OCI-LY7 (cell line): ENCODE data around the gene LRGUK. TPM values are rescaled to one million over a fixed set of nuclear protein-coding genes. Genes with fewer than 3 reads are reported as not detected.

ENCODE experiments used
- BruUV-seq: library from RNA; stranded (reverse); fragments of 400-500 nt; replicated peaks from 2 replicates; lab custom pipeline; 2021; lab: Mats Ljungman, UMichigan
- CTCF ChIA-PET: fragments of 300-600 bp; sonication (Branson Sonifier 250); formaldehyde crosslinking; loops from one replicate; lab custom pipeline; 2022; ENCODE audit warnings: antibody characterized with exemption; ENCODE audit not compliant: unreplicated experiment; lab: Charles Lee
- POLR2A ChIA-PET: fragments of 300-600 bp; sonication (Branson Sonifier 250); formaldehyde crosslinking; loops from one replicate; lab custom pipeline; 2022; ENCODE audit warnings: antibody characterized with exemption; lab: Charles Lee
- DNase-seq: peaks from one replicate; pipeline ENCODE4 v3.0.0-alpha.2; 2015; ENCODE audit warnings: low spot score
- H2AFZ ChIP-seq: fragments of 200-600 bp; sonication (generic), shearing (Covaris generic); 2 replicates; pipeline ENCODE4 v1.6.1; 2014; ENCODE audit warnings: mild to moderate bottlenecking, antibody characterized with exemption, low read length, moderate library complexity
- H3K27ac ChIP-seq: fragments of 200-600 bp; sonication (generic); 2 replicates; pipeline ENCODE4 v1.5.1; 2014; ENCODE audit warnings: mixed run types, low read depth, mild to moderate bottlenecking, moderate library complexity, low read length, inconsistent platforms; ENCODE audit not compliant: poor library complexity, severe bottlenecking
- H3K36me3 ChIP-seq: fragments of 200-600 bp; sonication (generic); 2 replicates; pipeline ENCODE4 v1.6.1; 2014; ENCODE audit warnings: mild to moderate bottlenecking, antibody characterized with exemption, low read length, moderate library complexity, mixed read lengths; ENCODE audit not compliant: insufficient read depth
- H3K4me1 ChIP-seq: fragments of 200-600 bp; sonication (generic); 2 replicates; pipeline ENCODE4 v1.5.1; 2014; ENCODE audit warnings: mild to moderate bottlenecking, low read length; ENCODE audit not compliant: insufficient read depth, poor library complexity, severe bottlenecking
- H3K4me2 ChIP-seq: fragments of 200-600 bp; sonication (generic); 2 replicates; pipeline ENCODE4 v1.6.1; 2014; ENCODE audit warnings: mild to moderate bottlenecking, low read length
- H3K4me3 ChIP-seq: fragments of 200-600 bp; sonication (generic); 2 replicates; pipeline ENCODE4 v1.5.1; 2014; ENCODE audit warnings: mild to moderate bottlenecking, low read depth, low read length; ENCODE audit not compliant: poor library complexity, severe bottlenecking
- H3K79me2 ChIP-seq: fragments of 200-600 bp; sonication (generic); 2 replicates; pipeline ENCODE4 v1.6.1; 2016; ENCODE audit warnings: low read depth, mild to moderate bottlenecking, low read length, moderate library complexity, mixed read lengths; ENCODE audit not compliant: insufficient read depth
- H3K9me2 ChIP-seq: fragments of 200-600 bp; sonication (generic); 2 replicates; pipeline ENCODE4 v1.6.1; 2016; ENCODE audit warnings: mild to moderate bottlenecking, low read length, mixed read lengths; ENCODE audit not compliant: insufficient read depth
- H3K9me3 ChIP-seq: fragments of 200-600 bp; sonication (generic); 2 replicates; pipeline ENCODE4 v1.6.1; 2014; ENCODE audit warnings: mild to moderate bottlenecking, mixed run types, low read length, mixed read lengths
- H4K20me1 ChIP-seq: fragments of 200-600 bp; sonication (generic); 2 replicates; pipeline ENCODE4 v1.6.1; 2014; ENCODE audit warnings: mild to moderate bottlenecking, antibody characterized with exemption, low read length, moderate library complexity, mixed read lengths; ENCODE audit not compliant: insufficient read depth
- CTCF ChIP-seq: fragments of 200-600 bp; sonication (generic); conservative IDR thresholded peaks from 2 replicates; pipeline ENCODE4 v1.5.1; 2014; ENCODE audit warnings: mild to moderate bottlenecking, antibody characterized with exemption, low read length, moderate library complexity, mixed read lengths
- EZH2phosphoT487 ChIP-seq: fragments of 200-600 bp; sonication (generic); IDR thresholded peaks from 2 replicates; pipeline ENCODE4 v1.6.1; 2018; ENCODE audit warnings: low read depth, borderline replicate concordance, mild to moderate bottlenecking, mixed run types, antibody characterized with exemption, low read length, moderate library complexity, mixed read lengths
- intact Hi-C: fragments of 100-400 bp; cut with micrococcal nuclease; formaldehyde crosslinking; loops from one replicate; pipeline ENCODE4 v1.10.0; 2022; ENCODE audit not compliant: unreplicated experiment
- total RNA-seq, 2 experiments: library from RNA; depleted of rRNA in 1 of 2; stranded (reverse); fragments of >200 nt in 1 of 2; shearing (Covaris generic) in 1 of 2; gene quantifications; 2 replicates each; pipeline ENCODE4 v1.2.3, GENCODE V29; 2014 to 2022

LRGUK gene
- total RNA-seq, 2 experiments from 2014 or later: 0.46 to 0.95 TPM

- POLR2A ChIA-PET: no interaction called here
- CTCF ChIA-PET: no interaction called here
- no peak overlapping the region for H3K4me2 ChIP-seq
- no TSS peak for BruUV-seq
- no peak overlapping the region for H3K4me3 ChIP-seq
- H3K79me2 ChIP-seq: no peaks in the 10 kb centered on the region
- no peaks in the 10 kb centered on the region for H4K20me1 ChIP-seq
- H3K9me3 ChIP-seq: no peaks in the 10 kb centered on the region
- TF ChIP-seq EZH2phosphoT487 (no peak), CTCF (no peak)
- no peaks in the 10 kb centered on the region for H3K36me3 ChIP-seq
- no peak overlapping the region for H3K27ac ChIP-seq
- H3K4me1 ChIP-seq: no peaks in the 10 kb centered on the region
- no peak for DNase-seq
- no peaks in the 10 kb centered on the region for H3K9me2 ChIP-seq
- H2AFZ ChIP-seq: no peak overlapping the region
- intact Hi-C loops: loop anchor here (1.0 kb wide), 1 partner anchor 14 kb away; no protein-coding TSS in a partner anchor
These were observed 13.5 kb upstream of the LRGUK start for GRCh38 chr7:134113655-134114054.

- Histone ChIP-seq H3K4me2 (no peak overlapping the region), H4K20me1 (no peaks in the 10 kb centered on the region), H3K36me3 (no peaks in the 10 kb centered on the region), H2AFZ (no peak overlapping the region), H3K79me2 (no peaks in the 10 kb centered on the region), H3K9me2 (no peaks in the 10 kb centered on the region), H3K9me3 (no peaks in the 10 kb centered on the region), H3K4me1 (no peaks in the 10 kb centered on the region), H3K27ac (no peak overlapping the region), H3K4me3 (no peak overlapping the region)
- CTCF ChIA-PET: no interaction called here
- intact Hi-C loops: loop anchor here (1.0 kb wide), 1 partner anchor 16 kb away; no protein-coding TSS in a partner anchor
- POLR2A ChIA-PET: interaction anchor here (1.1 kb wide), 1 partner anchor 13 kb away, joined by 3 read pairs; no protein-coding TSS in a partner anchor
- no peak for DNase-seq
- BruUV-seq: no TSS peak
- TF ChIP-seq CTCF (no peak), EZH2phosphoT487 (no peak)
These were observed 12.1 kb upstream of the LRGUK start for GRCh38 chr7:134114992-134115391.

GRCh38 chr7:134120405-134120804, 6.7 kb upstream of the LRGUK start:
- no peaks in the 10 kb centered on the region for H3K9me2 ChIP-seq
- no peak overlapping the region for H3K4me2 ChIP-seq
- TF ChIP-seq EZH2phosphoT487 (no peak), CTCF (no peak)
- ChIA-PET POLR2A (no interaction called here), CTCF (no interaction called here)
- BruUV-seq: no TSS peak
- no peaks in the 10 kb centered on the region for H3K79me2 ChIP-seq
- H3K9me3 ChIP-seq: no peaks in the 10 kb centered on the region
- H3K4me3 ChIP-seq: no peak overlapping the region
- no peak overlapping the region for H3K27ac ChIP-seq
- no peaks in the 10 kb centered on the region for H4K20me1 ChIP-seq
- H3K4me1 ChIP-seq: no peaks in the 10 kb centered on the region
- intact Hi-C loops: loop anchor here (5.0 kb wide), 1 partner anchor 78 kb away; no protein-coding TSS in a partner anchor
- no peak overlapping the region for H2AFZ ChIP-seq
- H3K36me3 ChIP-seq: no peaks in the 10 kb centered on the region
- no peak for DNase-seq
